Measurements from ENCODE around the gene SBK2.
"Not testable (repeated sequence)": the region's sequence is repeated elsewhere in the genome, so short reads cannot be mapped to it uniquely, and the experiment has no call there.

SBK2 gene

GRCh38 chr19:55500368-55500952 is 36.5 kb downstream of the SBK2 start:
- TF ChIP-seq, protein P1, sequence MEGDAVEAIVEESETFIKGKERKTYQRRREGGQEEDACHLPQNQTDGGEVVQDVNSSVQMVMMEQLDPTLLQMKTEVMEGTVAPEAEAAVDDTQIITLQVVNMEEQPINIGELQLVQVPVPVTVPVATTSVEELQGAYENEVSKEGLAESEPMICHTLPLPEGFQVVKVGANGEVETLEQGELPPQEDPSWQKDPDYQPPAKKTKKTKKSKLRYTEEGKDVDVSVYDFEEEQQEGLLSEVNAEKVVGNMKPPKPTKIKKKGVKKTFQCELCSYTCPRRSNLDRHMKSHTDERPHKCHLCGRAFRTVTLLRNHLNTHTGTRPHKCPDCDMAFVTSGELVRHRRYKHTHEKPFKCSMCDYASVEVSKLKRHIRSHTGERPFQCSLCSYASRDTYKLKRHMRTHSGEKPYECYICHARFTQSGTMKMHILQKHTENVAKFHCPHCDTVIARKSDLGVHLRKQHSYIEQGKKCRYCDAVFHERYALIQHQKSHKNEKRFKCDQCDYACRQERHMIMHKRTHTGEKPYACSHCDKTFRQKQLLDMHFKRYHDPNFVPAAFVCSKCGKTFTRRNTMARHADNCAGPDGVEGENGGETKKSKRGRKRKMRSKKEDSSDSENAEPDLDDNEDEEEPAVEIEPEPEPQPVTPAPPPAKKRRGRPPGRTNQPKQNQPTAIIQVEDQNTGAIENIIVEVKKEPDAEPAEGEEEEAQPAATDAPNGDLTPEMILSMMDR (IDR thresholded peaks at IDR 0.05; ENCODE audit: poor library complexity, severe bottlenecking) = no peak
- Histone ChIP-seq H3K4me3 (ENCODE audit: severe bottlenecking) (no peak overlapping the region), H3K9me3 (ENCODE audit: severe bottlenecking) (no peaks in the 10 kb centered on the region), H3K36me3 (ENCODE audit: low read depth) (no peaks in the 10 kb centered on the region), H3K27ac (ENCODE audit: poor library complexity, severe bottlenecking) (no peak overlapping the region), H3K4me1 (ENCODE audit: insufficient read depth, poor library complexity, severe bottlenecking) (no peaks in the 10 kb centered on the region), H3K27me3 (ENCODE audit: insufficient read depth, poor library complexity, severe bottlenecking) (no peaks in the 10 kb centered on the region)
- DNase-seq (ENCODE audit: low spot score) (no peak), ATAC-seq (ENCODE audit: low read depth) (no peak)

- Histone ChIP-seq H3K27me3 (ENCODE audit: insufficient read depth, poor library complexity, severe bottlenecking) (no peaks in the 10 kb centered on the region), H3K4me1 (ENCODE audit: insufficient read depth, poor library complexity, severe bottlenecking) (no peaks in the 10 kb centered on the region), H3K4me3 (ENCODE audit: severe bottlenecking) (no peak overlapping the region), H3K9me3 (ENCODE audit: severe bottlenecking) (no peaks in the 10 kb centered on the region), H3K36me3 (ENCODE audit: low read depth) (no peaks in the 10 kb centered on the region), H3K27ac (ENCODE audit: poor library complexity, severe bottlenecking) (no peak overlapping the region)
- DNase-seq (ENCODE audit: low spot score) = no peak
- TF ChIP-seq, protein P1 (IDR thresholded peaks at IDR 0.05; ENCODE audit: poor library complexity, severe bottlenecking) = no peak
- no peak for ATAC-seq (ENCODE audit: low read depth)
Measured at GRCh38 chr19:55498246-55498840, 38.6 kb downstream of the SBK2 start.

- peaks cover 2% of the 10 kb centered on the region for H3K4me1 ChIP-seq (ENCODE audit: insufficient read depth, poor library complexity, severe bottlenecking)
- ATAC-seq (ENCODE audit: low read depth) (no peak), DNase-seq (ENCODE audit: low spot score) (no peak)
- H3K36me3 ChIP-seq (ENCODE audit: low read depth) = no peaks in the 10 kb centered on the region
- no peak overlapping the region for H3K4me3 ChIP-seq (ENCODE audit: severe bottlenecking)
- no peaks in the 10 kb centered on the region for H3K9me3 ChIP-seq (ENCODE audit: severe bottlenecking)
- TF ChIP-seq, protein P1 (IDR thresholded peaks at IDR 0.05; ENCODE audit: poor library complexity, severe bottlenecking) = no peak
- H3K27ac ChIP-seq (ENCODE audit: poor library complexity, severe bottlenecking) = no peak overlapping the region
- no peaks in the 10 kb centered on the region for H3K27me3 ChIP-seq (ENCODE audit: insufficient read depth, poor library complexity, severe bottlenecking)
Measured at GRCh38 chr19:55497763-55498162, 39.2 kb downstream of the SBK2 start.

DNA sequence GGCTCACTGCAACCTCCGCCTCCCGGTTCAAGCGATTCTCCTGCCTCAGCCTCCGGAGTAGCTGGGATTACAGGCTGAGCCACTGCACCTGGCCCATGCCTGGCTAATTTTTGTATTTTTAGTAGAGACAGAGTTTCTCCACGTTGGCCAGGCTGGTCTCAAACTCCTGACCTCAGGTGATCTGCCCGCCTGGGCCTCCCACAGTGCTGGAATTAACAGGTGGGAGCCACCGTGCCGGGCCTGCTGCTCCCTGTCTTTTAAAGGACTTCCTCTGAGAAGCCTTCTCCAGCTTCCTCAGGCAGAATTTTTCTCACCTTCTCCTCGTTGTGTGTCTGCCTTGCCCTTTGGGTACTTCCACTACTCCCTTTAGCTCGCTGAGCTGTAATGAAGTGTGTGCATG is 40.1 kb downstream of the SBK2 start:
- H3K27me3 ChIP-seq (ENCODE audit: insufficient read depth, poor library complexity, severe bottlenecking); H3K4me3 ChIP-seq (ENCODE audit: severe bottlenecking); H3K9me3 ChIP-seq (ENCODE audit: severe bottlenecking); ATAC-seq (ENCODE audit: low read depth); H3K36me3 ChIP-seq (ENCODE audit: low read depth); H3K4me1 ChIP-seq (ENCODE audit: insufficient read depth, poor library complexity, severe bottlenecking); H3K27ac ChIP-seq (ENCODE audit: poor library complexity, severe bottlenecking); DNase-seq (ENCODE audit: low spot score): not testable (repeated sequence)

- Histone ChIP-seq H3K9me3 (ENCODE audit: severe bottlenecking) (no peaks in the 10 kb centered on the region), H3K36me3 (ENCODE audit: low read depth) (no peaks in the 10 kb centered on the region), H3K27ac (ENCODE audit: poor library complexity, severe bottlenecking) (no peak overlapping the region), H3K4me3 (ENCODE audit: severe bottlenecking) (no peak overlapping the region), H3K27me3 (ENCODE audit: insufficient read depth, poor library complexity, severe bottlenecking) (no peaks in the 10 kb centered on the region), H3K4me1 (ENCODE audit: insufficient read depth, poor library complexity, severe bottlenecking) (peaks cover 2% of the 10 kb centered on the region)
- ATAC-seq (ENCODE audit: low read depth) = no peak; the same call in 2 of the 3 replicates
- TF ChIP-seq, protein P1 (IDR thresholded peaks at IDR 0.05; ENCODE audit: poor library complexity, severe bottlenecking) = no peak
- DNase-seq (ENCODE audit: low spot score) = no peak
Measured at GRCh38 chr19:55495646-55496349, 41.1 kb downstream of the SBK2 start.

All from RWPE2 (cell line).